ENCODE data around the gene KCNH2.

Gene KCNH2

DNA sequence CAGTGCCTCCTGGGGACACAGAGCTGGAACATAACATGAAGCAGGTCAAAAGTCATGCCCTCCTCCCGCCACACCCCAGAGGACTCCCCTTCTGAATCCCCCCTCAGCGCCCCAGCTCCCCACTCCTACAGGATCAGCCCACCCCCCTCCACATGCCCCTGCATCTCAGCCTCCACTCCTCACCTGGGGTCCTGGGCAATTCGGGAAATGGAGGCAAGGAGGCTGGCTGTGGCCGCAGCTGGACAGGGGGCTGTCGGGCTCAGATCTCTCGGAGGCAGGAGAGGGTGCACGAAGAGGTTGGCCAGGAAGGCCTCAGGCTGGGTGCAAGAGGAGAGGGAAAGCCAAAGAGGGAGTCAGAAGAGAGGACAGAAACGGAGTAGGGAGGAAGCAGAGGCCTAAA, 38.4 kb upstream of the KCNH2 start:
- ChIA-PET CTCF (interaction anchor here (1.2 kb wide), 1 partner anchor 15 kb away, joined by 5 read pairs; no protein-coding TSS in a partner anchor), POLR2A (ENCODE audit: low non-redundant PET) (no interaction called here)
- DNase-seq (ENCODE audit: low spot score), result no peak
- TF ChIP-seq, protein P1, sequence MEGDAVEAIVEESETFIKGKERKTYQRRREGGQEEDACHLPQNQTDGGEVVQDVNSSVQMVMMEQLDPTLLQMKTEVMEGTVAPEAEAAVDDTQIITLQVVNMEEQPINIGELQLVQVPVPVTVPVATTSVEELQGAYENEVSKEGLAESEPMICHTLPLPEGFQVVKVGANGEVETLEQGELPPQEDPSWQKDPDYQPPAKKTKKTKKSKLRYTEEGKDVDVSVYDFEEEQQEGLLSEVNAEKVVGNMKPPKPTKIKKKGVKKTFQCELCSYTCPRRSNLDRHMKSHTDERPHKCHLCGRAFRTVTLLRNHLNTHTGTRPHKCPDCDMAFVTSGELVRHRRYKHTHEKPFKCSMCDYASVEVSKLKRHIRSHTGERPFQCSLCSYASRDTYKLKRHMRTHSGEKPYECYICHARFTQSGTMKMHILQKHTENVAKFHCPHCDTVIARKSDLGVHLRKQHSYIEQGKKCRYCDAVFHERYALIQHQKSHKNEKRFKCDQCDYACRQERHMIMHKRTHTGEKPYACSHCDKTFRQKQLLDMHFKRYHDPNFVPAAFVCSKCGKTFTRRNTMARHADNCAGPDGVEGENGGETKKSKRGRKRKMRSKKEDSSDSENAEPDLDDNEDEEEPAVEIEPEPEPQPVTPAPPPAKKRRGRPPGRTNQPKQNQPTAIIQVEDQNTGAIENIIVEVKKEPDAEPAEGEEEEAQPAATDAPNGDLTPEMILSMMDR (conservative IDR thresholded peaks at IDR 0.05; ENCODE audit: low read depth), result no peak
- no peak overlapping the region for H3K27ac ChIP-seq

DNA sequence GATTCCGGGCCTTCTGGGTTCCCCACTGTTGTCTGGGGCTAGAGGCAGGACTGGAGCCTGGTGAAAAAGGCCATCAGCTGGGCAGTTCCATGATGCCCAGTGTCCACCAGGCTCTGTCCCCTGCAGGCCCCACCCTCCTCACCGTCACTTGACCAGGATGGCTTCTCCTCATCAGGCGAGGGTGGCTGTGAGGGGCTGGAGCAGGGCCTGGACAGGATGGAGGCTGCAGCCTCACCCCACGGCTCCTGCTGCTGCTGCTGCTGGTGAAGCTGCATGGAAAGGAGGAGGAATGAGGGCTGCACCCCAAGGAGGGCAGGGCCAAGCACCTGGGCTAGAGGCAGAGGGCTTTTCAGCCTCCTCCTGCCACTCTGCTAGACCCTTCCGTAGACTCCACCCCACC, 37.8 kb upstream of the KCNH2 start:
- CTCF ChIA-PET, result interaction anchor here (1.2 kb wide), 1 partner anchor 16 kb away, joined by 5 read pairs; no protein-coding TSS in a partner anchor

DNA sequence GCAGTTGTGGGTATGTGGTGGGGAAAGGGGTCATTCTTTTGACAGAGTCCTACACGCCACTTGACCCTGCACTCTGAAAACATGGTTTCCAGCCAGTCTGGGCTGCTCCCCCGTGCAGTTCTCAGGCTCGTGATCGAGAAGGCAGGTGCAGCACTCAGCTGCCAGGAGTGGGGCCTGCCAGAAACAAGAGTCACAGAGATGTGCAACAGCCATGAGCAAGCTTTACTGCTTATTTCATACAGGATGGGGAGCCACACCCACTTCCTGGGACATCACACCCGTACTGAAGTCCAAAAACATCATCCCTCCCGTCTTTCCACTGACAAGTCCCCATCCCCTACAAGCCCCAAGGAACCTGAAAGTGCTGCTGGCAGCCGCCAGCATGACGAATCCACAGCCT, 36.8 kb upstream of the KCNH2 start:
- CTCF ChIA-PET, result no interaction called here

More for the DNA sequence above, 37.8 kb upstream of the KCNH2 start:
- no peak overlapping the region for H3K27ac ChIP-seq
- TF ChIP-seq, protein P1 (conservative IDR thresholded peaks at IDR 0.05; ENCODE audit: low read depth), result no peak
- POLR2A ChIA-PET (ENCODE audit: low non-redundant PET), result no interaction called here
- no peak for DNase-seq (ENCODE audit: low spot score)

DNA sequence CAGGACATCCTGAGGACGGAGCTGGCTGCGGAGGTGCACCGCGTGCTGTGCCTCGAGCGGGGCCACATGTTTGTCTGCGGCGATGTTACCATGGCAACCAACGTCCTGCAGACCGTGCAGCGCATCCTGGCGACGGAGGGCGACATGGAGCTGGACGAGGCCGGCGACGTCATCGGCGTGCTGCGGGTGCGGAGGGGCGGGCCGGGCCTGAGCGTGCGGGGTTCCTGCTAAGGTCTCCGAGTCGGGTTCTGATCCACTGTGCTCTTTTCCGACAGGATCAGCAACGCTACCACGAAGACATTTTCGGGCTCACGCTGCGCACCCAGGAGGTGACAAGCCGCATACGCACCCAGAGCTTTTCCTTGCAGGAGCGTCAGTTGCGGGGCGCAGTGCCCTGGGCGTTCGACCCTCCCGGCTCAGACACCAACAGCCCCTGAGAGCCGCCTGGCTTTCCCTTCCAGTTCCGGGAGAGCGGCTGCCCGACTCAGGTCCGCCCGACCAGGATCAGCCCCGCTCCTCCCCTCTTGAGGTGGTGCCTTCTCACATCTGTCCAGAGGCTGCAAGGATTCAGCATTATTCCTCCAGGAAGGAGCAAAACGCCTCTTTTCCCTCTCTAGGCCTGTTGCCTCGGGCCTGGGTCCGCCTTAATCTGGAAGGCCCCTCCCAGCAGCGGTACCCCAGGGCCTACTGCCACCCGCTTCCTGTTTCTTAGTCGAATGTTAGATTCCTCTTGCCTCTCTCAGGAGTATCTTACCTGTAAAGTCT, 35.8 kb upstream of the KCNH2 start:
- TF ChIP-seq, protein P1 (conservative IDR thresholded peaks at IDR 0.05; ENCODE audit: low read depth), result peak; percentile 29; the same call in 1 of the 2 replicates
- no peak overlapping the region for H3K27ac ChIP-seq
- POLR2A ChIA-PET (ENCODE audit: low non-redundant PET), result no interaction called here
- DNase-seq (ENCODE audit: low spot score), result no peak
- CTCF ChIA-PET, result interaction anchor here (0.6 kb wide), 1 partner anchor 54 kb away, joined by 4 read pairs; no protein-coding TSS in a partner anchor

More for the DNA sequence above, 36.8 kb upstream of the KCNH2 start:
- TF ChIP-seq, protein P1 (conservative IDR thresholded peaks at IDR 0.05; ENCODE audit: low read depth), result no peak
- peak; percentile 61 for DNase-seq (ENCODE audit: low spot score)
- POLR2A ChIA-PET (ENCODE audit: low non-redundant PET), result no interaction called here
- peak overlapping the region; percentile 14 for H3K27ac ChIP-seq

DNA sequence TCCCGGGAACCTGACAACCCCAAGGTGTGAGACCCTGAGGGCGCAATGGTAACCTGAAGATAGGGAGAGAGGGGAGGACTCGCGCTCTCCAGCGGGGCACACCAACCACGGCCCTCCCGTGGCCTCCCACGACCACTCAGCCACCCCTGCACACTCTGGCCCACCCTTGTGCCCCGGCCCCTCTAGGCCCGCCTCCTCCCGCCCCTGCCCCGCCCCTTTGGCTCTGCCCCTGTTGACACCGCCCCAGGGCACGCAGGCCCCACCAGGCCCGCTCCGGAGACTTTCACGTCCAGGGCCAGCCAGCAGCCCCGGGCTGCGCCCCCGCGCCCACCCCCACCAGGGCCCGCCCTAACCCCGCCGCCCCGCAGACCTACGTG, 35.2 kb upstream of the KCNH2 start:
- POLR2A ChIA-PET (ENCODE audit: low non-redundant PET), result no interaction called here
- CTCF ChIA-PET, result no interaction called here
- DNase-seq (ENCODE audit: low spot score), result no peak
- H3K27ac ChIP-seq, result no peak overlapping the region
- TF ChIP-seq, protein P1 (conservative IDR thresholded peaks at IDR 0.05; ENCODE audit: low read depth), result no peak

DNA sequence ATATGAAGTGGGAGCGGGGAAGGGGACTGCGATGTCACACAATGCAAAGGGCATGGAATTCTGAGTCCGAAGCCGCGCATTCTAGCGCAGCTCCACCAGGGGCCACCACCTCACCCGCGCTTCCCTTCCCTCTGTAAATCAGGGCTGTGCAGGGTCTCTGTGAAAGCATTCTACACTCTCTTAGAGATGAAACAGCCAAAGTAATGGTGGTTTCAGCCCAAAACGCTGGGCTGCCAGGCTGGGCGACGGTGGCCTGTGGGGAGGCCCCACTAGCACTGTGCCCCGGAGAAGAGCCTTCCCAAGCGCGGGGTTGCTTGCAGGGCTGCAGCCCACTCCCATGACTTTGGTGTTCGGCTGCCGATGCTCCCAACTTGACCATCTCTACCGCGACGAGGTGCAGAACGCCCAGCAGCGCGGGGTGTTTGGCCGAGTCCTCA, 34.8 kb upstream of the KCNH2 start:
- ChIA-PET POLR2A (ENCODE audit: low non-redundant PET) (no interaction called here), CTCF (interaction anchor here (0.9 to 1.1 kb wide), 2 partner anchors 9 to 98 kb away, joined by 3 read pairs; no protein-coding TSS in a partner anchor)
- H3K27ac ChIP-seq, result no peak overlapping the region
- peak; percentile 31 for DNase-seq (ENCODE audit: low spot score)
- TF ChIP-seq, protein P1 (conservative IDR thresholded peaks at IDR 0.05; ENCODE audit: low read depth), result peak; percentile 77
